Mesendoderm (in vitro differentiated cells): ENCODE measurements around the gene ADGRF1.

Source experiments
- DNase-seq: peaks from one replicate; pipeline ENCODE4 v3.0.0; 2013
- H2AK5ac ChIP-seq: 2 replicates; pipeline ENCODE4 v1.6.1; 2013; ENCODE audit warnings: low read length, inconsistent platforms
- H2BK120ac ChIP-seq: 2 replicates; pipeline ENCODE4 v1.6.1; 2013; ENCODE audit warnings: low read depth, mild to moderate bottlenecking, low read length, moderate library complexity, mixed read lengths
- H2BK15ac ChIP-seq: replicated peaks from 2 replicates; pipeline ENCODE4 v1.6.1; 2013; ENCODE audit warnings: low read depth, mild to moderate bottlenecking, moderate library complexity
- H2BK5ac ChIP-seq: 2 replicates; pipeline ENCODE4 v1.6.1; 2013; ENCODE audit warnings: low read length, inconsistent platforms
- H3K18ac ChIP-seq: 2 replicates; pipeline ENCODE4 v1.6.1; 2013; ENCODE audit warnings: mild to moderate bottlenecking, low read length, mixed read lengths
- H3K23ac ChIP-seq: one replicate; pipeline ENCODE4 v1.6.1; 2013; ENCODE audit warnings: low read length
- H3K27ac ChIP-seq: 2 replicates; pipeline ENCODE4 v1.5.1; 2013; ENCODE audit warnings: low read depth, mild to moderate bottlenecking, inconsistent platforms, low read length, moderate library complexity
- H3K27me3 ChIP-seq: 2 replicates; pipeline ENCODE4 v1.6.1; 2013; ENCODE audit warnings: low read length, control low read depth, mild to moderate bottlenecking, inconsistent platforms; ENCODE audit not compliant: insufficient read depth, poor library complexity
- H3K36me3 ChIP-seq: 2 replicates; pipeline ENCODE4 v1.6.1; 2013; ENCODE audit warnings: low read length, inconsistent platforms; ENCODE audit not compliant: control insufficient read depth, insufficient read depth
- H3K4ac ChIP-seq: one replicate; pipeline ENCODE4 v1.6.1; 2013; ENCODE audit warnings: low read depth, mild to moderate bottlenecking, low read length, moderate library complexity
- H3K4me1 ChIP-seq: 2 replicates; pipeline ENCODE4 v1.6.1; 2013; ENCODE audit warnings: low read depth, low read length, inconsistent platforms; ENCODE audit not compliant: control insufficient read depth
- H3K4me2 ChIP-seq: 2 replicates; pipeline ENCODE4 v1.6.1; 2013; ENCODE audit warnings: low read length
- H3K4me3 ChIP-seq: 2 replicates; pipeline ENCODE4 v1.5.1; 2013; ENCODE audit warnings: mild to moderate bottlenecking, low read length
- H3K56ac ChIP-seq: one replicate; pipeline ENCODE4 v1.6.1; 2013; ENCODE audit warnings: low read length
- H3K79me1 ChIP-seq: 2 replicates; pipeline ENCODE4 v1.6.1; 2013; ENCODE audit warnings: low read length, inconsistent platforms
- H3K79me2 ChIP-seq: 2 replicates; pipeline ENCODE4 v1.6.1; 2013; ENCODE audit warnings: mild to moderate bottlenecking, low read length; ENCODE audit not compliant: control insufficient read depth, insufficient read depth
- H3K9ac ChIP-seq: 2 replicates; pipeline ENCODE4 v1.6.1; 2013; ENCODE audit warnings: low read length, inconsistent platforms
- H4K5ac ChIP-seq: one replicate; pipeline ENCODE4 v1.6.1; 2013; ENCODE audit warnings: low read length
- H4K8ac ChIP-seq: one replicate; pipeline ENCODE4 v1.6.1; 2013; ENCODE audit warnings: low read depth, mild to moderate bottlenecking, control low read depth, low read length, moderate library complexity
- WGBS: extraction: QIAGEN DNeasy Blood & Tissue Kit; methylation state at CpG from one replicate; pipeline ENCODE4 v1.1.7; 2013; ENCODE audit warnings: low lambda C conversion rate, missing lambda C conversion rate; ENCODE audit not compliant: insufficient coverage; ENCODE audit errors: extremely low coverage; 5-methylcytosine and 5-hydroxymethylcytosine counted together

ADGRF1 gene

DNA sequence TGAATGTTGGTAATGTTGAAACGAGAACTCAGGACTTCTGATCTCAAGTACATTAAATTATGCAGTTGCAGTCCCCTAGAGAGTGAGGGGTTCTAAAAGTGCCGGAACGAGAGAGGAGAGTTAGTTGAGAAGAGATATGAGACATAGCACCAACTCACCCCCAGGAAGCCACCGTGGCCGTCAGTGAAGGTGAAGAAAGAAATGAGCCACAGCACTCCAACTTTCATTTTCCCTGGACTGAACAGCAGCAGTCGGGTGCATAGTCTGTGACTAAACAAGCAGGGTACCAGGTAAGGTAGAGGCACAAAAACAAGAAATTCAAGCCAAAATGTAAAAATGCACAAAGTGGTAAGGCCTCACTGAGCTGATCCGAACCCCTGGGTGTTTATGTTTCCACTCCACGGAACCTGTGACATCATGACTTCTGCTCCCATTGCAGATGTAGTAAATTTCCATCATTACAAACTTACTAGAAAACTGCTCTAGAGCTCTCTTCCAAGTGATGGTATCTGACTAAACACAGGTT, 13.2 kb downstream of the ADGRF1 start:
- H3K4me3 ChIP-seq = no peak overlapping the region
- no peaks in the 10 kb centered on the region for H3K79me2 ChIP-seq
- no peak overlapping the region for H4K8ac ChIP-seq
- WGBS = no CpG with 5 or more reads among the region's 8 CpGs
- H3K36me3 ChIP-seq = no peaks in the 10 kb centered on the region
- no peak overlapping the region for H2BK120ac ChIP-seq
- H3K4me1 ChIP-seq = no peaks in the 10 kb centered on the region
- H3K9ac ChIP-seq = no peak overlapping the region
- H3K4ac ChIP-seq = no peak overlapping the region
- H2BK15ac ChIP-seq = no peak overlapping the region
- no peaks in the 10 kb centered on the region for H3K27me3 ChIP-seq
- H3K4me2 ChIP-seq = no peak overlapping the region
- no peak overlapping the region for H3K18ac ChIP-seq
- no peak overlapping the region for H2AK5ac ChIP-seq
- H3K79me1 ChIP-seq = no peaks in the 10 kb centered on the region
- no peak overlapping the region for H2BK5ac ChIP-seq
- no peak for DNase-seq
- no peak overlapping the region for H3K23ac ChIP-seq
- no peak overlapping the region for H3K56ac ChIP-seq
- H3K27ac ChIP-seq = no peak overlapping the region
- no peak overlapping the region for H4K5ac ChIP-seq

DNA sequence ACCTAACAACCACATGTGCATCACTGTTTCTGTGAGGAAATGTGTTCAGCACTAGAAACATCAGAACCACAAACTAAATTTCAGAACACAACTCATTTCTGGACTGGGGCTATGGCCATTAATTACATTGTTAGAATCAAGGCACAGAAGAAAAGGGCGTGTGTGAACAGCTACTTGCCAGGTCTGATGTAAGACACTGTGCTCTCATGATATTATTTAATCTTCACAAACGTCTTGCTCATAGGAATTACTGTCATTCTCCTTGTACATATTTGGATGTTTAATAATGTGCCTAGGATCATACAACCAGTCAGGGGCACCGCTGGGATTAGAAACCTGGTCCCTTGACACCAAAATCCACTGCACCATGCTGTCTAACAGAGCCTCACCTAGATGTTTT, 14.8 kb downstream of the ADGRF1 start:
- H3K4me2 ChIP-seq = no peak overlapping the region
- WGBS = no CpG with 5 or more reads among the region's 3 CpGs
- no peak overlapping the region for H2AK5ac ChIP-seq
- H3K4ac ChIP-seq = no peak overlapping the region
- H3K27ac ChIP-seq = no peak overlapping the region
- H2BK5ac ChIP-seq = no peak overlapping the region
- H4K8ac ChIP-seq = no peak overlapping the region
- H3K4me3 ChIP-seq = no peak overlapping the region
- H2BK120ac ChIP-seq = no peak overlapping the region
- no peaks in the 10 kb centered on the region for H3K27me3 ChIP-seq
- H3K4me1 ChIP-seq = no peaks in the 10 kb centered on the region
- no peaks in the 10 kb centered on the region for H3K79me1 ChIP-seq
- H4K5ac ChIP-seq = no peak overlapping the region
- H3K36me3 ChIP-seq = no peaks in the 10 kb centered on the region
- H3K23ac ChIP-seq = no peak overlapping the region
- no peaks in the 10 kb centered on the region for H3K79me2 ChIP-seq
- H3K56ac ChIP-seq = no peak overlapping the region
- no peak overlapping the region for H3K9ac ChIP-seq
- no peak overlapping the region for H2BK15ac ChIP-seq
- H3K18ac ChIP-seq = no peak overlapping the region
- no peak for DNase-seq

DNA sequence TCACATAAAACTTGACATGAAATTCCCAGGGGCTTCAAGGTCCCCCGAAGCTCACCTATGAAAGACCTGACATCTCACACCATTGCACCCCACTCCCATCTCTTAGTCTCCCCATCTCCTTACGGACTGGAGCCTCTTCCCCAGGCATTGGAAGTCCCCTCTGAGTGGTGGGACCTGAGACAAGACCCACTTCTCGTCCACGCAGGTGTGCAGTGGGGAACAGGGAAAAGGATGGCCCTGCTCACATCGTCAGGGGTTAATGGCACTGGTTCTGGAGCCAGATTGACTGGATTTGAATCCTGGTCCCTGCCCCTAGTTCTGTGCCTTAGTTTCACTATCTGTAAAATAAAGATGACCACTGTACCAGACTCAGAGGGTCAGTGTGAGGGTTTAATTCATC, 15.5 kb downstream of the ADGRF1 start:
- Histone ChIP-seq H3K4me3 (no peak overlapping the region), H4K8ac (no peak overlapping the region), H2BK120ac (no peak overlapping the region), H3K4me2 (no peak overlapping the region), H3K4ac (no peak overlapping the region), H3K9ac (no peak overlapping the region), H3K18ac (no peak overlapping the region), H3K36me3 (no peaks in the 10 kb centered on the region), H2BK5ac (no peak overlapping the region), H3K27ac (no peak overlapping the region), H3K23ac (no peak overlapping the region), H3K79me2 (no peaks in the 10 kb centered on the region), H3K79me1 (no peaks in the 10 kb centered on the region), H3K56ac (no peak overlapping the region), H4K5ac (no peak overlapping the region), H3K27me3 (no peaks in the 10 kb centered on the region), H3K4me1 (no peaks in the 10 kb centered on the region), H2AK5ac (no peak overlapping the region), H2BK15ac (no peak overlapping the region)
- no peak for DNase-seq
- WGBS = no CpG with 5 or more reads among the region's 5 CpGs

DNA sequence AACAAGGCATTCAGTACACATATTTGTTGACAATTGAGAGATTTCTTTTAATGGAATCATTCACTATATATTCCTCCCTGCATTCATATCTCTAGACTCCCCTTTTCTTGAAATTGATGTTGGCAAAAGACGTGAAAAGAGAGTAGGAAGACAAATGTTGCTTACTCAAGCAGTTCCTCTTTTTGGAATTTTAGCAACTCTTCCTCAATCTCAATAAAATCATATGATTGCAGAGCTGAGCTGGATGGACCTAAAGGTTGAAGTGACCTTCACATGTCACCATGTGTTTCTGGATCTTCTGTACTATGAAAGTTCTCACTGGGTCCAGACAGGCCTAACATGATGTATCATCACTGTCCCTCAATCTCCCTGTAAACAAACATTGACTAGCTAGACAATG, 18.6 kb downstream of the ADGRF1 start:
- no CpG with 5 or more reads among the region's 1 CpG for WGBS
- no peak overlapping the region for H3K27ac ChIP-seq
- H3K9ac ChIP-seq = no peak overlapping the region
- no peak overlapping the region for H2BK120ac ChIP-seq
- no peaks in the 10 kb centered on the region for H3K79me2 ChIP-seq
- H3K36me3 ChIP-seq = no peaks in the 10 kb centered on the region
- H3K4me3 ChIP-seq = no peak overlapping the region
- no peak overlapping the region for H3K23ac ChIP-seq
- H3K27me3 ChIP-seq = no peaks in the 10 kb centered on the region
- H2BK5ac ChIP-seq = no peak overlapping the region
- no peaks in the 10 kb centered on the region for H3K79me1 ChIP-seq
- no peak for DNase-seq
- no peak overlapping the region for H3K18ac ChIP-seq
- no peak overlapping the region for H2BK15ac ChIP-seq
- no peaks in the 10 kb centered on the region for H3K4me1 ChIP-seq
- no peak overlapping the region for H3K4me2 ChIP-seq
- H2AK5ac ChIP-seq = no peak overlapping the region
- H4K8ac ChIP-seq = no peak overlapping the region
- H3K56ac ChIP-seq = no peak overlapping the region
- H4K5ac ChIP-seq = no peak overlapping the region
- no peak overlapping the region for H3K4ac ChIP-seq

DNA sequence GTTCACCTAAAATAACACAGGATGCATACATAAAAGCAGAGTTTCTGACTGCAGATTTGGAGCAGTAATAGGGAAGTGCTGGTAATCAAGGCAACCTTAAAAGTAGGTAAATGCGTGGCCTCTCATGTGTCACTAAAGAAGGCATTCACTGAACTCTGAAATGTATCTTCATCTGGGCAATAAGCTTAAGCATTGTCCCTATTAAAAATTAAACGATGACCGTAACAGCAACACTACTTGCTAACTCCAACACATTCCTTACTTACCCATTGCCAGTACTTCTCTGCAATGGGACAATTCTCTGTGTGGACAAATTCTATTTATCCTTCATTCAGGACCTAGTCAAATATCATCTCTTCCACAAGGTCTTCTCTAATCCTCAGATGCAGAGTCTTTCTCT, 19.9 kb downstream of the ADGRF1 start:
- H4K8ac ChIP-seq = no peak overlapping the region
- no peaks in the 10 kb centered on the region for H3K4me1 ChIP-seq
- no peak overlapping the region for H3K27ac ChIP-seq
- no peak overlapping the region for H4K5ac ChIP-seq
- H3K9ac ChIP-seq = no peak overlapping the region
- H3K79me2 ChIP-seq = no peaks in the 10 kb centered on the region
- WGBS = no CpG with 5 or more reads among the region's 3 CpGs
- DNase-seq = no peak
- H3K36me3 ChIP-seq = no peaks in the 10 kb centered on the region
- H3K79me1 ChIP-seq = no peaks in the 10 kb centered on the region
- no peak overlapping the region for H2BK5ac ChIP-seq
- no peak overlapping the region for H3K56ac ChIP-seq
- H3K18ac ChIP-seq = no peak overlapping the region
- no peak overlapping the region for H2BK120ac ChIP-seq
- H2BK15ac ChIP-seq = no peak overlapping the region
- H3K4ac ChIP-seq = no peak overlapping the region
- no peak overlapping the region for H3K23ac ChIP-seq
- no peak overlapping the region for H3K4me2 ChIP-seq
- H3K4me3 ChIP-seq = no peak overlapping the region
- no peak overlapping the region for H2AK5ac ChIP-seq
- no peaks in the 10 kb centered on the region for H3K27me3 ChIP-seq

DNA sequence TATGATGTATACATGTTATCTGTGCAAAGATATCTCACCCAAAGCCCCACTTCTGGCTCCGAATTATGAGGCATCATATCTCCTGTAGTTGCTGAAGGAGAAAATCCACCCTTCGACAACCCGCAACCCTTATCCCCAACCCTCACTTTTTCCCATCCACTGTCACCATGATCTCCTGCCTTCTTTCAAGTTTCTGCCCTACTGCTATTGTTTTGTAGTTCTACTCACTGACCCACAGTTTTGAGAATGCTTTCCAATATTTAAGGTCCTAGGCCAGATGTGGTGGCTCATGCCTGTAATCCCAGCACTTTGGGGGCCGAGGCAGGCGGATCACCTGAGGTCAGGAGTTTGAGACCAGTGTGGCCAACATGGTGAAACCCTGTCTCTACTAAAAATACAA, 22.2 kb downstream of the ADGRF1 start:
- Histone ChIP-seq H3K27me3 (no peaks in the 10 kb centered on the region), H3K4me3 (no peak overlapping the region), H2BK5ac (no peak overlapping the region), H3K18ac (no peak overlapping the region), H3K27ac (no peak overlapping the region), H2BK15ac (no peak overlapping the region), H2BK120ac (no peak overlapping the region), H3K4me2 (no peak overlapping the region), H3K23ac (no peak overlapping the region), H4K8ac (no peak overlapping the region), H3K36me3 (no peaks in the 10 kb centered on the region), H3K9ac (no peak overlapping the region), H3K56ac (no peak overlapping the region), H3K79me2 (no peaks in the 10 kb centered on the region), H4K5ac (no peak overlapping the region), H3K79me1 (no peaks in the 10 kb centered on the region), H3K4me1 (peaks cover 2% of the 10 kb centered on the region), H3K4ac (no peak overlapping the region), H2AK5ac (no peak overlapping the region)
- WGBS = no CpG with 5 or more reads among the region's 5 CpGs
- DNase-seq = no peak
